GM19324 (cell line): ENCODE data around the gene DIP2A.
"Not testable (repeated sequence)": the region's sequence is repeated elsewhere in the genome, so short reads cannot be mapped to it uniquely, and the experiment has no call there.

Experiments
- ATAC-seq: cut with Tn5 transposase; IDR thresholded peaks from one replicate; pipeline ENCODE4 v1.9.1; 2021; ENCODE audit warnings: mild to moderate bottlenecking, moderate library complexity; ENCODE audit not compliant: unreplicated experiment, low FRiP score

The DIP2A gene

DNA sequence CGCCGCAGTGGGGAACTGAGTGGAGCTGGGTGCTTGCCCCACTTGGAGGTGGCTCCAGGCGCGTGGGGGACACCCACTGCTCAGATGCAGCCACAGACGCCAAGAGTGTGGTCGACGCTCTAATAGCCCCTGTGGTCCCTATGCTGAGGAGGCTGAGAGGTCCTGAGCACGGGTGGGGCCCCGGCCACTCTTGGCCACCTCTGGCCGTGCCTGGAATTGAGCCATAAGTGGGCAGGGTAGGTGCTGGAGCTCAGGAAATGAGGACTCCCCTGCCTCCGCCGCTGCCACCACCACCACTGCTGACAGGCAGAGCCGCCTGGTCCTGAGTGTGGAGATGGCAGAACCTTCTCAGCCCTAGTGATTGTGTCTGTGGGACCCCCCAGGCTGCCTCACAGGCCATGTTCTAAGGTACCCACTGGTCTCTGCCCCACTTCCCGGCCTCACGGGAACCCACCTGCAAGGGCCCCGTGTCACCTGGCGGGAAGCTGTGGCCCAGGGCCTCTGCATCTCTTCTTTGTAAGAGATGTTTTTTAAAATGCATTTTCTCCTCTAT lies 34.6 kb upstream of the DIP2A start:
- ATAC-seq = no peak

GRCh38 chr21:46424621-46425020 lies 34.1 kb upstream of the DIP2A start:
- no peak for ATAC-seq

GRCh38 chr21:46425041-46425440 lies 33.6 kb upstream of the DIP2A start:
- ATAC-seq = no peak

DNA sequence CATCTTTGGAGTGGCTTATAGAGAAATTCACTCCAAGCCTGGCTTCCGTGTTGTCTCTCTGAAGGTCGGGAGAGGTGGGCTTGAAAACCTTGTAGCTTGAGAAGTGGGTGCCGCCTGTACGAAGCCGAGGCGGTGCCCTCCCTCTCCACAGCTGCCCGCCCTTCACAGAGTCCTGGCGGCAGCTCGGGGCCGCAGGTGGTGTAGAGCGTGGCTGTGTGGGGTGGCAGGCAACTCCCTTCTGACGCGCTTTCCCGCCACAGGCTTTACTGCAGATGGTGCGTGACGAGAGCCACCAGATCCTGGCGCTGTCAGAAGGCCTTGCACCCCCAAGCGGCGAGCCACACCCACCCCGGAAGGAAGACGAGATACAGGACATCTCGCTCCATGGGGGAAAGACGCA lies 33.1 kb upstream of the DIP2A start:
- no peak for ATAC-seq

DNA sequence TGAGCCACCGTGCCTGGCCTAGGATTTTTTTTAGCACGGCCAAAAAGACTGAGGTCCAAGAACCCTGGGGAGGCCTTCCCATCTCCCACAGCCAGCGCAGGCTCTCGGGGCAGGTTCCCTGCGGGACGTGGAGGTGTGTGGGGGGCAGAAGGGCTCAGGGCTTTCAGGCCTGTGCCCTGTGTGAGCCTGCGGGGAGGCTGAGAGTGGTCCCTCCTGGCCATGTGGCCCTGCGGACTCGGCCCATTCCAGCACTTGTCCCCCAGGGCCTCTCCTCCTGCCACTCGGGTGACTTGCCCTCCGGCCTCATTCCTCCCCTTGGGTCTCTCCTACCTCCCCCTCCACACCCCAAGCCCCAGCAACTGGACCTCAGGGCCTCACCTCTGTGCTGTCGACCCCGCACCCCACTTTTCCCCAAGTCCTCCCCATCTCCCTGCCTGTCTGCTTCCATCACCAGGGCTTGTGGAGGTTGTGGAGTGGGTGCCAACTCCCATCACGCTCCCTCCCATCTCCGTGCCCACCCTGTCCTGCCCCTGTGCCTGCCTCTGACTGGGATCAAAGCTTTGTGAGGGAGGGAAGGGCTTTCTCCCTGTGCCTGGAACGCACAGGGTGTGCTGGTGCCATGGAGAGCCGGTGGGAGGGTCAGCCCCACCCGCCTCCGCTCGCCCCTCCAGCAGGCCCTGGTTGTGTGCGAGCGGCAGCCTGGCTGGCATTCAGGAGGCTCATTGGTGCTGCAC lies 32.2 kb upstream of the DIP2A start:
- ATAC-seq = no peak

DNA sequence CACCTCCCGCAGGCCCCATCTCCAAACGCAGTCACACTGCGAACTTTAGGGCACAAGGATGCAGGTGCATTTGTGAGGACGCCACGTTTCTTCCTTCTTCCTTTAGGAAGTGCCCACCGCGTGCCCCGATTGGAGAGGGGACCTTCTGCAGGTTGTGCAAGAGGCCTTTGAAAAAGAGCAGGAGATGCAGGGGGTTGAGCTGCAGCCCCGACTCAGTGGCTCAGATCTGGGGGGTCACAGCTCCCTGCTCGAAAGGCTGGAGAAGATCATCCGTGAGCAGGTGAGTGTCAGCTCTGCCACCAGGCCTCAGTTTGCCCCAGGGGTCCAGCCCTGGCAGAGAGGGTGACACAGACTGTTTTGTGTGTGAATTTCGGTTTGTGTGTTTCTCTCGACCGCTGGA lies 31.2 kb upstream of the DIP2A start:
- no peak for ATAC-seq

- no peak for ATAC-seq
Measured at GRCh38 chr21:46428286-46428685, 30.4 kb upstream of the DIP2A start.

DNA sequence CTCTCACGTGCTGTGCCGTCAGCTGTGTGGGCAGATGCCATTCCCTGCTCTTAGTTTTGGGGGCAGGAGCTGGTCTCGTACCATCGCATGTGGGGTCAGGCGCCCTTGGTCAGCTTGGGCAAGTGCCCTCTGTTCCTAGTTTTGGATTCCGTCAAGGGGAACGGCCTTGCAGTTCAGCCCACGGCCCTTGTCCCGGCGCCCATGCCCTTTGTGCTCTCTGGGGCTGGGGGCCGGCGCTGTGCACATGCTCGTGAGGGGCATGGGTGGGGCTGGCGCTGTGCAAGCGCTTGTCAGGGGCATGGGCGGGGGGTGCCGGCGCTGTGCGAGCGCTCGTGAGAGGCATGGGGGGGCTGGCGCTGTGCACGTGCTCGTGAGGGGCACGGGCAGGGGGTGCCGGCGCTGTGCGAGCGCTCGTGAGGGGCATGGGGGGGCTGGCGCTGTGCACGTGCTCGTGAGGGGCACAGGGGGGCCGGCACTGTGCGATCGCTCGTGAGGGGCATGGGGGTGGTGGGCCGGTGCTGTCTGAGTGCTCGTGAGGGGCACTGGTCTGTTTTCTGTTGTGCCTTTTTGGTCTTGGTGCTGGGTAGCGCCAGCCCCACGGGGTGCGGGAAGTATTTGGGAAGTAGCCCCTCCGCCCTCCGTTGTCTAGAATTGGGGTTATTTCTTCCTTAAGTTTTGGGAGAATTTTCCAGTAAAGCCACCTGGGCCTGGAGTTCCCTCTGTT lies 29.5 kb upstream of the DIP2A start:
- ATAC-seq = no peak

DNA sequence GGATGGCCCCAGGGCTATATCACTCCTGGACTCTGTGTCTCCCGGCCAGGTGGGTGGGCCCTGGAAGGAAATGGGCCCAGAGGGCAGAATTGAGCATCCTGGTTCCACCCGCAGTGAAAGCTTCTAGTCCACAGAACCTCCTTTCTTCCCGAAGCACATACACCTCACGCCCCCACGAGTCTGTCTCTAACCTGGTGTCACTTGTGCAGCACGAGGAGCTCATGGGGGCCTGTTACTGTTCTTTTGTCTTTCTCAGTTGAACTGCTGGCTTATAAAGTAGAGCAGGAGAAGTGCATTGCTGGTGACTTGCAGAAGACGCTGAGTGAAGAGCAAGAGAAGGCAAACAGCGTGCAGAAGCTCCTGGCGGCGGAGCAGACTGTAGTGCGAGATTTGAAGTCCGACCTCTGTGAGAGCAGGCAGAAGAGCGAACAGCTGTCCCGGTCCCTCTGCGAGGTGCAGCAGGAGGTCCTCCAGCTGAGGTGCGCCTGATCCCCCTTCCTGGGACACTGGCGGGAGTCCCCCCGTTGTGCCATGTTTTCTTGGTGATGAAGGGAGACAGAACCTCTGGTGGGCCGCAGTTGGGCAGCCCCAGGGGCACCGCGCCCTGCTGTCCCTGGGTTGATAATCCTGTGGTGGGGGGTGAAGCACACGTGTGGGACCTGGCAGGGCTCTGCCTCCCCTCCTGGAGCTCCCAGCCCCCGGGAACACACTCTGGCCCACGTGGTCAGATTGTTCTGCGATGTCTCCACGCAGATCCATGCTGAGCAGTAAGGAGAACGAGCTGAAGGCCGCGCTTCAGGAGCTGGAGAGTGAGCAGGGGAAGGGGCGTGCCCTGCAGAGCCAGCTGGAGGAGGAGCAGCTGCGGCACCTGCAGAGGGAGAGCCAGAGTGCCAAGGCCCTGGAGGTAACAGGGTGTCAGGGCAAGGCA lies 28.7 kb upstream of the DIP2A start:
- no peak for ATAC-seq

- no peak for ATAC-seq
Measured at GRCh38 chr21:46431448-46431847, 27.2 kb upstream of the DIP2A start.

- ATAC-seq = no peak
Measured at GRCh38 chr21:46431884-46432488, 26.7 kb upstream of the DIP2A start.

GRCh38 chr21:46433116-46433515 lies 25.6 kb upstream of the DIP2A start:
- ATAC-seq = not testable (repeated sequence)

- ATAC-seq = no peak
Measured at GRCh38 chr21:46434322-46434958, 24.3 kb upstream of the DIP2A start.

DNA sequence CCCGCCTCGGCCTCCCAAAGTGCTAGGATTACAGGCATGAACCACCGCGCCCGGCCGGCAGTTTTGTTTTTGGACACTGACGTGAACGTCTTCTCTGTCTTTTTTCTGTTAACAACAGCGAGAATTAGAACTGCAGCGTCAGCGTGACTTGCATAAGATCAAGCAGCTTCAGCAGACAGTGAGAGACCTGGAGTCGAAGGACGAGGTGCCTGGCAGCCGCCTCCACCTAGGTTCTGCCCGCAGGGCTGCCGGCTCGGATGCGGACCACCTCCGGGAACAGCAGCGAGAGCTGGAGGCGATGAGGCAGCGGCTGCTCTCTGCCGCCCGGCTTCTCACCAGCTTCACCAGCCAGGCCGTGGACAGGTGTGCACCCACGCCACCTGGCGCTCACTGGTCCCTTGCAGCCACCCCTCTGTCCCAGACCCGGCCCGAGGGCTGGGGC lies 22.9 kb upstream of the DIP2A start:
- no peak for ATAC-seq

- no peak for ATAC-seq
Measured at GRCh38 chr21:46436621-46437020, 22.1 kb upstream of the DIP2A start.

GRCh38 chr21:46437096-46437498 lies 21.6 kb upstream of the DIP2A start:
- ATAC-seq = no peak

DNA sequence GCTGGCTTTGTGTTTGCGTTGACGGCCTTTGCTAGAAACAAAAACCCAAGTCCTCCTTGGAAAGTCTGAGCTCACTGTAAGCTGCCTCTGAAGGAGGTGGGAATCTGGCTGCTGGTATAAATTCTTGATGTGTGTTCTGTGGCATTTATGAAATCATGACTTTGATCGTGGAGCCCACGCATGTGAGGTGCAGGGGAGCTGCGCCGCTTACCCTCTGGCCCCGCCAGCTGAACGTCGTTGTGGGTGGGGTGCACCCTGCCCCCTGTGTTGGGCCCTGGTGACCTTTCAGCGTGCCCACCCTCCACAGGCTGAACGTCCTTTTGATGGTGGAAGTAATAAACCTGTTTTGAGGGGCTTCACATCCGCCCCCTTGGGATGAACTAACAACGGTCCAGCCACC lies 21.2 kb upstream of the DIP2A start:
- no peak for ATAC-seq

DNA sequence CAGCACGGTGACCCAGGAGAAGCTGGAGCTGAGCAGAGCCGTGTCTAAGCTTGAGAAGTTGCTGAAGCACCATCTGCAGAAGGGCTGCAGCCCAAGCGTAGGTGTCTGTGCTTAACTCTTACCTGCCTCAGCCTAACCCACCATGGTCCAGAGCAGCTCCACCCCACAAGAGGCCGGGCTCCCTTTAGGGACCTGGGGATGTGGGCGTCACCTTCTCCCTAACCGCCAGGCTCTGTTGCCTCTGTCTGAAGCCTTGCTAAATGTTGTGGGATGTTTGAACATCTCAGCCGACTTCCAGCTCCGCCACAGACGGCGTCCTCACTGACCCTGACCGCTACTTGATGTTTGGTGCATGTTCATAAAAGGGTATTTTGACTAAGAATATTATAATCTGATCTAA lies 20.4 kb upstream of the DIP2A start:
- no peak for ATAC-seq

GRCh38 chr21:46439906-46440305 lies 18.8 kb upstream of the DIP2A start:
- ATAC-seq = no peak

DNA sequence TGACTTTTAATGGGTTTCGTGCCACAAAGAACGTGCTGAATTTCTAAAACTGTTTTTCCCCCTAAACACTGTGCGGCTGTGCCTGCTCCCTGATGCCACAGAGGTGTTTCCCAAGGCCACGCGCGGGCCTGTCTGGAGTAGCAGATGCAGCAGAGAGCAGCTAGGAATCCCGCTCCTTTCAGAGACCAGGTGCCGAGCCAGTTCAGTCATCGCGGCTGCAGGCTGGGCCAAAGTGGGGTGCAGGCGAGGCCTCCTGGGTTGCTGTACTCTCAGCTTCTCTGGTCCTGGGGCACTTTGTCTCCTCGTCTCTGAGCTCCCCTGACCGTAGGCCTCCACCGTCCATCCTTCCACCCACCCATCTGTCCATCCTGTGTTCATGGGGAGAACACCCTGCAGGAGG lies 17.4 kb upstream of the DIP2A start:
- ATAC-seq = no peak
